HG02870 (cell line): ENCODE results near the gene SLC6A16.
"Not testable (repeated sequence)": the region's sequence is repeated elsewhere in the genome, so short reads cannot be mapped to it uniquely, and the experiment has no call there.

ENCODE experiments used
- ATAC-seq: cut with Tn5 transposase; IDR thresholded peaks from one replicate; pipeline ENCODE4 v1.9.1; 2021; ENCODE audit warnings: mild to moderate bottlenecking, moderate library complexity; ENCODE audit not compliant: unreplicated experiment

SLC6A16 gene

GRCh38 chr19:49287141-49287770, 37.7 kb downstream of the SLC6A16 start:
- ATAC-seq: no peak

GRCh38 chr19:49282184-49282583, 42.8 kb downstream of the SLC6A16 start:
- ATAC-seq: no peak

- ATAC-seq: no peak
Measured at GRCh38 chr19:49272204-49272603, 52.8 kb downstream of the SLC6A16 start.

- no peak for ATAC-seq
Measured at GRCh38 chr19:49271080-49271753, 53.8 kb downstream of the SLC6A16 start.

GRCh38 chr19:49266409-49266808, 58.6 kb downstream of the SLC6A16 start:
- not testable (repeated sequence) for ATAC-seq

GRCh38 chr19:49264258-49264657, 60.7 kb downstream of the SLC6A16 start:
- ATAC-seq: no peak

GRCh38 chr19:49261602-49262001, 63.4 kb downstream of the SLC6A16 start:
- ATAC-seq: no peak

- no peak for ATAC-seq
Measured at GRCh38 chr19:49256691-49257090, 68.3 kb downstream of the SLC6A16 start.

- ATAC-seq: no peak
Measured at GRCh38 chr19:49255674-49256073, 69.3 kb downstream of the SLC6A16 start.

- ATAC-seq: no peak
Measured at GRCh38 chr19:49249933-49250332, 75.1 kb downstream of the SLC6A16 start.

- no peak for ATAC-seq
Measured at GRCh38 chr19:49247676-49248075, 77.3 kb downstream of the SLC6A16 start.

GRCh38 chr19:49244256-49244655, 80.7 kb downstream of the SLC6A16 start:
- ATAC-seq: no peak

GRCh38 chr19:49243726-49244125, 81.3 kb downstream of the SLC6A16 start:
- ATAC-seq: no peak

GRCh38 chr19:49243129-49243528, 81.9 kb downstream of the SLC6A16 start:
- no peak for ATAC-seq

GRCh38 chr19:49241769-49242168, 83.2 kb downstream of the SLC6A16 start:
- no peak for ATAC-seq
